GM18502 (cell line): ENCODE measurements around the gene TOR1A.

Experiments
- ATAC-seq: cut with Tn5 transposase; IDR thresholded peaks from one replicate; pipeline ENCODE4 v1.9.1; 2021; ENCODE audit warnings: mild to moderate bottlenecking; ENCODE audit not compliant: unreplicated experiment, poor library complexity

The TOR1A gene

DNA sequence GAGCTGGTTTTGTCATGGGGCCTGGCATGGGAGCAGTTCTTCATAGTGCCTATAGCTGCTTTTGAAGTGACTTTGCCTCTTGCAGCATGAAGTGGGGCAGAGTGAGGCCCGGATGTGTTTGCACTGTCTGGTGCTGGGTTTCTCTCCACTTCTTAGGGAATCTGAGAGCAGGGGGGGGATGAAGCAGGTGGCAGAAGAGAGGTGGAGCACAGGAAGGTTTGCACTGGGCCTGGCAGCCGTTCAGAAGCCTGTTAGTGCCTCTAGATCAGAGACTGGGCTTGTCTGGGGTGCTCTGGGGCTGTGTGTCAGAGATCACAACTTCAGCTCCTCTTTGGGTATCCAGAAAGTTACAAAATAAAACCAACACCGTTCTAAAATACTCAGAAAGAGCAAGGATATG lies 29.7 kb upstream of the TOR1A start:
- no peak for ATAC-seq

DNA sequence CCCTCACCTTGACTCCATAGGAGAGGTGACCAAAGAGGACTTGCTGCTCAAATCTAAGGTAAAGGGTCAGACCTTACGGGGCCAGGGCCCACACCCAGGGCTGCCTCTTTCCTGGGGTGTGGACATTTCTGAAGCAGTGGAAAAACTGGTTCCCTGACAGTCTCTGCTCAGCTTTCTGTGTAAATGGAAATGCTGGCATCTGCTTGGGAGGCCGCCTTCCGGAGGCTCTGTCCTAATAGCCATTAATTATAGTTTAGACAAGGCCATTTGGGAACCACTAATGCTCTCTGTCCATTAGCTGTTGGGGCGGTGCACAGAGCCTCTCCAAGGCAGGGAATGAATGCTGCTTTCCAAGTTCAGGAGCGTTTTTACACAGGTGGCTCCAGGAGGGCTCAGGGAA lies 28.6 kb upstream of the TOR1A start:
- no peak for ATAC-seq

DNA sequence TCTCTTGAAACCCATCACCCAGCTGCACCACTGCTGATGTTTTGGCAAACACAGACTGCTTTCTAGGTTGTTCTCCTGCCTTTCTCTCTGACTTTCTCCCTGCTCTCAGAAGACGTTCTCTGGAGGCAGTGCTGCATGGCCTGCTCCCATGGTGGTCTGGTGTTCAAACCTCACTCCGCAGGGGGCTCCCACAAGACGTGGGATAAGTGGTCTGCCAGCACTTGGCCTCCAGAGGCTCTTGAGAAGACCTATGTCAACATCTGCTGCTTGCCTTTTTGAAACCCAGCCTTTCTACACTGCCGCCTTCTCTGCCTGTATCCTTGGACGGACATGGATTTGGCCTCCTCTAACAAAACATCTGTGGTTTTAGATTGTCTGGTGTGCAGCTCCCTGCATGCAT lies 27.9 kb upstream of the TOR1A start:
- no peak for ATAC-seq

DNA sequence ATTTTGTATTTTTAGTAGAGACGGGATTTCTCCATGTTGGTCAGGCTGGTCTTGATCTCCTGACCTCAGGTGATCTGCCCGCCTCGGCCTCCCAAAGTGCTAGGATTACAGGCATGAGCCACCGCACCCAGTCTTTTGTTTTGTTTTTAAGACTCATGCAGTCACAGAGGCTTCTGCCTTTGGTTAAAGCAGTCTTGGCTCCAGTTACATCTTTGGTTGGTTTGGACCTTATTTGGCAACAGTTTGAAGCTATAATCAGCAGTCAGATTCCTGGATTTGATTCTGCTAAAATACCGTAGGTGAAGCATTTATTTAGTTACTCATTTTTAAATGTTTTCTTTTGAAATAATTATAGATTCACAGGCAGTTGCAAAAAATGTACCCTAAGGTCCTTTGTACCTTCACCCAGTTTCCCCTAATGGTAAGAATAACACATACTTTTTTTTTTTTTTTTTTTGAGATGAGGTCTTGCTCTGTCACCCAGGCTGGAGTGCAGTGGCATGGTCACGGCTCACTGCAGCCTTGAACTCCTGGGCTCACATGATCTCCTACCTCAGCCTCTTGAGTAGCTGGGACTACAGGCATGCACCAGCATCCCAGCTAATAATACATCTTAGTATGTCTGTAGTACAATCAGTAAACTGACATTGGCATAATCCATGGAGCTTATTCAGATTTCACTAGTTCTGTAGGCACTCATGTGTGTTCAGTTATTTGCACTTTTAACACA lies 27.1 kb upstream of the TOR1A start:
- no peak for ATAC-seq

DNA sequence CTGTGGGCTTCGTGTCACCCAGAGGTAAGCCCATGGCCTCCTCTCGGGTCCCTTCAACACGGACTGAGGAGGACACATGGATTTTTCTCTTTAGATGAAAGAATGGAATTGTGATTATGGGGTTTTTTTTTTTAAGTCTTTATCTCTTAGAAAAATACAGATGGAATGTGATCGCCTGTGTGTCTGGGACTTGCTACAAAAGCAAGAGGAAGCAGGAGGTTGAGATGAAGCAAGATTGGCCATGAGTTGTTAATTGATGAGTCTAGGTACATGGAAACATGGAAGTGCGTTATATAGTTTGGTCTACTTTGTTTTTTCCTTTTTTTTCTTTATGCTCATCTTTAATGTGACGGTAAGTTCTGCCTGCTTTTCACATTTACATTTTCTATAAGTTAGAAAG lies 26.0 kb upstream of the TOR1A start:
- no peak for ATAC-seq

DNA sequence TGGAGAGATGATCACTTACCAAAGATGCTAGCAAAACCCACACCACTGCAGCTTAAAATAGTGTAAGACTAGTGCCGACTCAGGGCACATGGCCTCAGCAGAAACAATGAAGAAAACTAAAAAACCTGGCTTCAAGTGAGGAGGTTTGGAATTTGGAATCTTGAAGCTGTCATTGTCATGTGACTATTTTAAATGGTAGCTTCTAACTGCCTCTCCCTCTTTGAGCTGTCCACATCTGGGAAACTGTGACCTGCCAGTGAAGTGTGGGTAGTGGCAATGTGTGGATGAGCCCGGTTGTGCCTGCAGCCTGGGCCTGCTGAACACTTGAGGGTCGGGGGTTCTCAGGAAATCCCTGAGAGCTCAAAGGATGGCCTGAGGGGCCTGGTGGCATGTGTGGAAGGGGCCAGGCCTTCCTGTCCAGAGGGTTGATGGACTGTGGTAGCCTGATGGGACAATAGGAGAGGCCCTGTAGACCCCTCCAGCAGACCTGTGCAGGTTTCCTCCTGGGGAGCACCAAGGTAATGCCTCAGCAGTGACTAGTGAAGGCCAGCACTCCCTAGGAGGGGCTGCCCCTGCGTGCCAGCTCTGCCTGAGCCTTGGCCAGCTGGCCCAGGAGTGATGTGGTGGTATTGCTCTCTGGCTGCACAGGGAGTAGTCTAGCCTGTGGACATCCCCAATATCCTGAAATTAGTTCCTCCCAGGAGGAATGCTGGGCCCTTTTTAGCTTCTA lies 24.9 kb upstream of the TOR1A start:
- ATAC-seq: no peak

DNA sequence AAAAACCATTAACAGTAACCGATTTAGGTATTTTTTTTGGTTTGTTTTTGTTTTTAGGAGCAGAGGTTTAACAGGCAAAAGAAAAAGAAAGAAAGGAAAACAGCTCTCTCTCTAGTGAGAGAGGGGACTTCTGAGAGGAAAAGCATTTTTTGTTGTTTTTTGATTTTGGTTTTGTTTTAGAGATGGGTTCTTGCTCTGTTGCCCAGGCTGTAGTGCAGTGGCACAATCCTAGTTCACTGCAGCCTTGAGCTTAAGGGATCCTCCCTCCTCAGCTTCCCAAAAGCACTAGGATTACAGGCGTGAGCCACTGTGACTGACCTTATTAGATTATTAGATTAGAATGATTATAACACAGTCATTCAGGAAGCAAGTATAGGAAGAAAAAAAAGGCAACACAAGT lies 21.4 kb upstream of the TOR1A start:
- no peak for ATAC-seq

DNA sequence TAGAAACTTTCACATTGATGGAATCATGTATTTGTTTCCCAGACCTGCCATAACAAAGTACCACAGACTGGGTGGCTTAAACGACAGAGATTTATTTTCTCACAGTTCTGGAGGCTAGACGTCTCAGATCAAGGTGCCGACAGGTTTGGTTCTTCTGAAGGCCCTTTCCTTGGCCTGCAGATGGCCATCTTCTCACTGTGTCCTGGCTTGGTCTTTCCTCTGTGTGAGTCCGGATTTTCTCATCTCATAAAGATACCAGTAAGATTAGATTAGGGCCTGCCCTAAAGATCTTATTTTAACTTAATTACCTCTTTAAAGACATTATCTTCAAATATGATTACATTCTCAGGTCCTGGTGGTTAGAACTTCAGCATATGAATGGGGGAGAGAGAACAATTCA lies 17.1 kb upstream of the TOR1A start:
- ATAC-seq: no peak

DNA sequence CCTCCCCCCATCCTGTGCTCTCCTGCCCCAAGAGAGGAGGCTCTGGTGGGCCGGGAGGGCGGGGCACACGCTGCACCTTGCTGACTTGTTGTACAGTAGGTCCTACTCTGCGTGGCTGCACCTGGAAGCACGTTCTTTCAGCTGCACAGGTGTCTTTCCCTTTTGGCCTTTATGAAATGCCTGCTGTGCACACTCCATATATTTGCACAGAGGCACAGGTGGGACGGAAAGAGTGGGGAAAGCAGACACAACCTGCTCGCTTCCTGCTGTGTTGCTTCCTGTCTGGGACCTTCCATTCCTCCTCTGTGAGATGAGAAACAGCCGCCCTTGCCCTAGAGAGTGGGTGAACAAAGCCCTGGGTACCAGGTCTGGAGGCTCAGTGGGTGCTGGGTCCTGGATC lies 16.1 kb upstream of the TOR1A start:
- no peak for ATAC-seq

DNA sequence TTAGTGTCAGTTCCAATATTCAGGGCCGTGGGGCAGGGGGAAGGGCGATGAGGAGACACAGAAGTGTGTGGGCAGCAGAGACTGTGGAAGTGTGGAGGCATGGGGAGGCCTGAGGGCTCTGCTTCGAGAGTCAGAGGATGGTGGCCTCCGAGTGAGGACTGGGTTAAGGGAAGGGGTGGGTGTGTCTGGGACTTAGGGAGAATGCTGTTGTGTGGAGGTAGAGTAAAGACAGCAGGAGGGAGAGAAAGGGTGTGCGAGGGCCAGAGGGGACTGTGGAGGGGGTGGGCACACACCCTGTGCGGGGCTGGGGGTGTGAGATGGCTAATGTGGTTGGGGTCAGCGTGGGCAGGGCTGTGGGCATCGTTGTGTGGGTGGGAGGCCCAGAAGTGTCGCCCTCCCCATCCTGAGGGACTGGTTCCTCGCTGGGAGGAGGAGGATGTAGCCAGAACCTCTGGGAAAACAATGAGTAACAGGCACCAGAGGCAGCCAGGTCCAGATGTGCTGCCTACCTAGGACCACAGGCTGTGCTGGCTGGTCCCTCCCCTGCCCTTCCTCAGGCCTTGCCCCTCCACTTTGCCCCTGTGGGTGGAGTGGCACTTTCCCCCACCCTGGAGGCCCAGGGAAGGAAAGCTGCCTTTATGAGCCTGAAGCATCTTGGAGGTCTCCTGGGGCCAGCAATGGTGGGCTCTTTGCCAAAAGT lies 15.5 kb upstream of the TOR1A start:
- no peak for ATAC-seq

DNA sequence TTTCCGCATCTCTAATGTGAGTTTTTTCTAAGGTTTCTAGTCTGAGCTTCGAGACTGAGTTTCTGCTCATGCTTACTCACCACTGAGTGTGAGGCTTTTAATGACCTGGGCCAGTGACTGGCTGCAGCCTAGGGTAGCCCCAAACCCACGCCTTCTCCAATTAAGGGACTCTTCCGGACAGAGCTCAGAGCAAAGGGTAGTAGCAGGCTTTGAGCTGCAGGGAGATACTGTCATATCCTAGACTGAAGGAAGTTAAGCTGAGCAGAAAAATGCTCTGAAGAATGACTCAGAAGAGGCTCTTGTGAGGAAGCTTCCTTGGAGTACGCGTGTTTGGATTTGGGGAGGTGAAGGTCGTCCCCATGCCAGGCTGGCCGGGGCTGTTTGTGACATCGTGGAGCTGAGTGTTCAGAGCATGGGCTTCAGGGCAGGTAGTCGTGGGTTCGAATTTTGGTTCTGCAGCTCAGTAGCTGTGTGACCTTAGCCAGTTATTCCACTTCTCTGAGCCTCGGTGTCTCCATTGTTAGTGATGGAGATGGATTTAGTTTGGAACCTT lies 14.8 kb upstream of the TOR1A start:
- no peak for ATAC-seq

DNA sequence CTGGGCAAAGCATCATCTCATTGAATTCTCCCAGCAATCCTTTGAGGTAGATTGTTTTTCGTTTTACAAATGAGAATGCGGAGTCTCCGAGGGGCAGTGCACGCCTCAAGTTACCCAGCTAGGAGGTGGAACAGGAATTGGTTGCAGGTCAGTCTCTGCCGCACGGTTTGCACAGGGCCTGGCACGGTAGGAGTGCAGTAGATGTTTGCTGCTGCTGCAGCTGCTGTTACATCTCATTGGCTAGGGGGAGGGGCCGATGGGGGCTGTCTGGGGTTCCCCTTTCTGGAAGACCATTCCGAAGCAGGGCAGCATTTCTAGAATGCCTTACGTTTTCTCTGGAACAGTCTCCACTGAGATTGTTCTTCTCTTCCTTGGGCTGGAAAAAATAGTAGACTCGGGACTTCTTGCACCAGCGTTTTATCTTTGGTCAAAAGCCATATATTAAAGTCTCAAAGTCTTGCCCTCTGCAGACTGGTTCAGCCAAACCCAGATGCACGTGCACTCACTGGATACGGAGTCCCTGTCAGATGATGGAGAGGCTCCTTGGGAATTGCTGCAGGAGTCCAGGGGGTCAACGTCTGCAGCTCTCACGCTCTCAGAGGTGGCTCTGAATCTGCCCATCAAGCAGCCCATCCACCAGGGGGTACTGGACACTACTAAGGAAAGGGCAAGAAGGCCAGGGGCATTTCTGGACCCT lies 12.5 kb upstream of the TOR1A start:
- ATAC-seq: no peak

DNA sequence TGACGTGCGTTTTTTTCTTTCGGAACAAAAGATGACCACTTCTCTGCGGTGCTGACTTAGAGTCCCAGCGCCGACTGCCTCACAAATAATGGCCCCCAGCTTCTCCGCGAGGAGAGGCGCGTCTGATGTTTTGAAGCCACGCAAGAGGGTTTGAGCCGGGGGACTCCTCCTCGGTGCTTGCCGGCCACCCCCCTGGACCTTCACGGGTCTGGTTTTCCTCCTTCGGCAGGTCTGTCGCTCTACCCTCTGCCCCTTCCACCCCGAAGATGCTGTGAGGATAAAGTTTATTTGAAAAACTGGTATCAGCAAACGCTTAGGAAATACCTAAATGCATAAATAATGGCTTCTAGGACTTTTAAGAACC lies 11.9 kb upstream of the TOR1A start:
- no peak for ATAC-seq

DNA sequence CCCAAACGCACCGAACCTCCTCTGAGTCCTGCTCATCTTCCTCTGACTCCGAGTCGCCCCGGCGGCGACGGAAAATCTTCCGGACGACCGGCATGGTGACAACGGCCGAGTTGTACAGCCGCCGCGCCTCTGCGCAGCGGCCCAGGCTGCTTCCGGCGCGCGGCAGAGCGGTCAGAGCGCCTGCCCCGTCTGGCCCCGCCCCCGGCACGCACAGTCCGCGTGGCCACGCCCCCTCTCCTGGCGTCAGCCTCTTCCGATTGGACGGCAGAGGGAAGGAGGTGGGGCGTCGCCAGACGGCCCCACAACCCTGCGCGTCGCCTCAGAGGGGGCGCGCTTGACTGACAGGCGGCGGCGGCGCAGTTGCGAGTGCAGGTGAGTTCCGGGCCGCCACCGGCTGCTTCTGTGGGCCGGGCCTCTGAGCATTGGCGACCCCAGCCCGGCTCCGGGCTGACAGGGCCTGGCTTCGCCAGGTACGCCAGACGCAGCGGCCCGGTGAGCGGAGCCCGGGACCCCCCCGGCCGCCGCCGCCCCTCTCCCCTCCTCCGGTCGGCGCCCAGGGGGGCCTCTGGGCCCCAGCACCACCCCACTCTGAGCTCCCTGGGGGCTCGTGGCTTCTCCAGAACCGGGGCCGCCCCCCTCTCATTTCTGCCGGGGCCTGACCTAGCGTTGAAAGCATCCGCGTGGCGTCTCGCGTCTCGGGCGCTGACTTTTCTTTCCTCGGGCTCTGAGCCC lies 11.4 kb upstream of the TOR1A start, which contains the start of the genes C9orf78 and USP20:
C9orf78 (minus strand) TSS at position 148 of the 732 bp plus-strand sequence; CDS start at position 94, 54 bp downstream.
USP20 (plus strand) TSS at position 331 of the 732 bp plus-strand sequence. CDS start 17,098 bp downstream, outside the sequence.
- ATAC-seq: peak; percentile 88

DNA sequence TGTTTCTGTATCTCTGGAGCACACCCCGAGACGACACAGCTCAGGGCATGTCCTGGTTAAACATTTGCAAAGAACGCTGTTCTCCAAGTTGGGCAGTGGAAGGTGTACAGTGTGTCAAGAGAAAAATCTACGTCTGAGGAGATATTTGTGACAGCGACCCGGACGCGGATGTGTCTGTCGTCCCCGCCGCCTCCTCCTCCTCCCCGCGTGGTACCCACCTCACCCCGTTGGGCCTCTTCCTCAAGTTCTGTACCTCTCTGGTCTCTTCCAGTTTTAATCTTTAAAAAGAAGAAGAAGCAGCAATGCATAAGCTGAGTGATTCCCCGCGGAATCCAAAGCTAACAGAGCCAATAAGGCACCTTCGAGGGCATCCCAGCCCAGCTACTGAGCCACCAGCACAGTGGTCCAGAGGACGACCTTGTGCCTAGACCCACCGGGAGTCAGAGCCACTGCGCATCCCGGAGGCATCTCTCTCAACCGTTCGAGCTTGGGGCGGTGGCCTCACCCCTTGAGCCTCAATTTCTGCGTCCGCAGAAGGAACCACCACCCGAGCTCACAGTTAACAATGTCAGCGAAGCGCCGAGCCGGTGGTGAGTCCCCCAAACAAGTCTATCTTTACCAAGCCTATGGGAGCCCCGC lies 10.7 kb upstream of the TOR1A start:
- ATAC-seq: peak; percentile 31

DNA sequence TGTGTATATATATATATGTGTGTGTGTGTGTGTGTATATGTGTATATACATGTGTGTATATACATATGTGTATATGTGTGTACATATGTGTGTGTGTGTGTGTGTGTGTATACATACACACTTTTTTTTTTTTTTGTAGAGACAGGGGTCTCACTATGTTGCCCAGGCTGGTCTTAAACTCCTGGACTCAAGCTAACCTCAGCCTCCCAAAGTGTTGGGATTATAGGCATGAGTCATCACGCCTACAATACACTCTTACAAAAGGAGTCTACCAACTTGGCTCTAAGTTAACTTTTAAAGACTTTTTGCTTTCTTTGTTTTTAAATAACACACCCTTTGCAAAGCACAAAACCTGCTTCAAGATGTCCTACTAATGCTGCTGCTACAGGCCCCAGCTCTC lies 9.0 kb upstream of the TOR1A start:
- ATAC-seq: no peak

DNA sequence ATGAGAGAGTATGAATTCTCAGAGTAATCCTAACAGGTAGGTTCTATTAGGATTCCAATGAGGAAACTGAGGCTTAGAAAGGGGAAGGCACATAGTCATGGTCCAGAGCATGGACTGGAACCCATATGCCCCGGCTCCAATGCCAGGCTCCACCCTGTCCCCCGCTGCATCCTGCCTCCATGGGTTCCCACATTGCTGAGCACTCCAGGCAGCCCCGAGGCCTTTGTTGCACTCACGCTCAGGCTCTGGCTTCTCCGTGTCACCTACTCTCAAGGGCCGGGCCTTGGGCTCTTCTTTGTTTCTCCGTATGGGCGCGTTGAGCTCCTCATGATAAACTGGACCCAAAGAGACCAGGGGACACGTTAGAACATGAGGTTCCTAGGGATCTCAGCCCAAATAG lies 5.0 kb upstream of the TOR1A start:
- no peak for ATAC-seq

DNA sequence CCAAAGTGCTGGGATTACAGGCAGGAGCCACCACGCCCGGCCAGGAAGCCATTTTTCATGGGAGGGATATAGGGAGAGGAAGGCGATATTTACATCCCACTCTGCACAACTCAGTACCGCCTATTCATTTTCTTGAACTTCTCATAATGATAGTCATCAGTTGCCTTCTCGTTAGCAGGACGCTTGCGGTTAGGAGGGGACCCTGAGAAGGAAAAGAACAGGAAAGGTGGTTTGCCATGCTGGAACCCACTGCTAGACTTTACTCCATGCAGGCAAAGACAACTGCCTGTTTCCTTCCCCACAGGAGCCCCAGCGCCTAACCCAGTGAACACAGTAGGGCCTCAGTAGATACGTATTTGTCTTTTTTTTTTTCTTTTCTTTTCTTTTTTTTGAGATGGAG lies 4.1 kb upstream of the TOR1A start:
- no peak for ATAC-seq

DNA sequence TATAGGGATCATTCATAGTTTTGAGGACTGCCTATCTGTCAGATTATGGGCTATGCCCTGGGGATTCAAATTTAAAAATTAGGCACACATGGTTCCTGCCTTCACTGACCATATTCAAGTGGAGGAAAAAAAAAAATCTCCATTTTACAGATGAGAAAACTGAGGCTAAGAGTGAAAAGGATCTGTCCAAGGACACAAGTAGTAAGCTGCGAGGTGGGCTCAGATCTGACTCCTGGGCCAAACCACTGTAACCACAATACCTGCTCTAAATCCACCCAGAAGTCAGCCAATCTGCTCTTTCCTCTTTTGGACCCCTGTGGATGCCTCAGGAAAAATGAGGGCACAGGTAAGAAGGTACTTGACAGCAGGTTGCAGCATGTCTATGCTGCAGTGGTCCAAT lies 2.8 kb upstream of the TOR1A start:
- no peak for ATAC-seq
